Hippocampal formation (tissue), 2 donors: Measurements from ENCODE around the gene GTPBP3.
A peak's percentile ranks its signal among the peaks of the same experiment; 100 is the strongest.

Experiments used
- DNase-seq, 2 donors: peaks; one replicate each; lab custom pipeline; 2025; lab: John Stamatoyannopoulos, UW

Gene GTPBP3

GRCh38 chr19:17309198-17309964, 28.0 kb upstream of the GTPBP3 start, which contains the start of gene DDA1:
Gene DDA1 (plus strand): TSS chr19:17309563. CDS start chr19:17309655, 92 bp downstream.
- DNase-seq: peak; percentile 98 to 99

- DNase-seq: no peak
Observed at GRCh38 chr19:17309965-17310461, 27.3 kb upstream of the GTPBP3 start.

- DNase-seq: no peak
Observed at GRCh38 chr19:17311455-17312188, 25.7 kb upstream of the GTPBP3 start.

- DNase-seq: no peak
Observed at GRCh38 chr19:17312189-17313113, 24.9 kb upstream of the GTPBP3 start.

DNA sequence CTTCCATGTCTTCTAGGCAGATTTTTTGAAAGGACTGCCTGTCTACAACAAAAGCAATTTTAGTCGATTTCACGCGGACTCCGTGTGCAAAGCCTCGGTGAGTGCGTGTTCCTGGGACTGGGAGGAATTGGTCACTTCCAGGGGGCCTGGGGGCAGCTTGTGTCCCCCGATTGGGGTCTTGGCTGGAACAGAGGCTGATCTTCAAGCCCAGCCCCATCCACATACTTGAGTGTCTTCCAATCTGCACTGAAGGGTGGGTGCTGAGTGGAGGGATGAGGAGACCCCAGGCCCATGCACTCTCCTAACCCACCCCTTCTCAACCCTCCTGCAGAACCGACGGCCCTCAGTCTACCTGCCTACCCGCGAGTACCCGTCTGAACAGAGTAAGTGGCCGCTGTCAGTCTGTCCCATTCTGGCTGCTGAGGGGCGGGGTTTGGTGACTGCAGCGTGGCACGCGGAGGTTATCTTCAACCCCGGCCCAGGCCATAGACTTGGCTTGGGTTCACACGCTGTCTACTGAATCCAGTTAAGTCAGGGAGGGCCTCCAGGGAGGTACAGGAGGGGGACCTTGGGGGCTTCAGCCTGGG, 23.3 kb upstream of the GTPBP3 start:
- DNase-seq: no peak

DNA sequence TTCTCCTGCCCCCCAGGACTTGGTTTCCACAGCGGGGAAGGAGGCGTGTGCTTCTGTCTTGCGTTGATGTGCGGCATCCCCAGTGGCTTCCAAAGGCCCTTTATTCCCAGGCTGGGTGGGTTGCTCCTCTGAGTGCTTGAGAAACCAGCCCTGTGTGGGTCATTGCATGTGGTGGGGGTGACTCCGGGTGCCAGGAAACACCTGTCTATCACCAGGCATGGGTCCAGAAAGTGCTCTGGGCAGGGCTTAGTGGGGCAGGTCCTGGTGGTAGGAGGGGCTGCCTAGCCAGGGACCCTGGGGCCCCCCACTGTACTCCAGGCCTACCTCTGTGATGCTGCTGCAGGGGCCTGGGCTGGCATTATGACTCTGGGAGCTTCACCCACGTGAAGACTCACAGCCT, 18.4 kb upstream of the GTPBP3 start:
- no peak for DNase-seq

- no peak for DNase-seq
Observed at GRCh38 chr19:17319473-17320238, 17.7 kb upstream of the GTPBP3 start.

DNA sequence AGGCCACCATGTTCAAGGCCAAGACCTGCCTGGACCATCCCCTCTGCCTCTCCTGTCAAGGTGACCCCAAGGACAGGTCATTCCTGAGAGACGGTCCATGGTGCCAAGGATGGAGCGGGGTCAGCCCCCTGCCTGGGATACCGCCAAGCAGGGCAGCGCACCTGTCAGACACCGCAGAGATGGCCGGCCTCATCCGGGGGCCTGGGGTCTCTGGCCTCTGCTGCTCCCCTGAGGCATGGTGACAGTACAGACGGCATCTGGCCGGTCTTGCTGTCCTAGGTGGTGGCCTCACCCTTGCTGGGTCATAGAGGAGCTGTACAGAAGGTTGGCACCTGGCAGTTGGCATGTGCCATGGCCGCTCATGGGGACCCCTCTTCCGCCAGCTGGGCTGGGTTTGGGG, 16.9 kb upstream of the GTPBP3 start:
- no peak for DNase-seq

- DNase-seq: no peak
Observed at GRCh38 chr19:17321655-17322489, 15.5 kb upstream of the GTPBP3 start.

- no peak for DNase-seq
Observed at GRCh38 chr19:17322854-17323253, 14.5 kb upstream of the GTPBP3 start.

DNA sequence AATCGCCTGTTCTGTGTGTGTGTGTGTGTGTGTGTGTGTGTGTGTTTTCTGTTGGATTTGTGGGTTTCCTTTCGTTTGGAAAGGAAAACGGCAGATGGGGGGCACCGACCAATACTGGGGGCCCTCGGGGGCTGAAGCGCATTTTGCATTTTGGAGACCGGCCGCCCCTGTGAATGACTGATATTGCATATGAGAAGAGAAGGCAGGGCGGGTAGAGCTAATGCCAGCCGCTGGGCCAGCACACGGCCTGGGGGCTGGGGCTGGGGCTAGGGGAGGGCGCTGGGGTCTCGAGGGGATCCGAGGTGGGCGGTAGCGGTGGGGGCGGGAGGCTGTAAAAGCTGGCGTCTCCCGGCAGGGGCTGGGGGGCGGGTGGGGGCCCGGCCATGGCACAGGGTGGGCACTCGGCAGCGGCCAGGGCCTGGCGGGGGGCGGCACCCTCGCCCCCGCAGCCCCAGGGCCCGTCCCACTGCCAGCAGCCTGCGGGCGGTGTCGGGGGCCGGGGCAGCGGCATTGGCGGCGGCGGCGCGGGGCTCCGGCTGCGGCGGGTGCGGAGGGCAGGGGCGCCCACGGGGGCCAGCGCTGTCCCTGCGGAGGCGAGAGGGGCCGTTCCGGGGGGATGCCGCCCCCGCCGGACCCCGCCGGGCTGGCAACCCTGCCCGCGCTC, 13.9 kb upstream of the GTPBP3 start:
- DNase-seq: no peak

- no peak for DNase-seq
Observed at GRCh38 chr19:17323964-17324332, 13.4 kb upstream of the GTPBP3 start.

GRCh38 chr19:17324357-17325114, 12.8 kb upstream of the GTPBP3 start:
- no peak for DNase-seq

DNA sequence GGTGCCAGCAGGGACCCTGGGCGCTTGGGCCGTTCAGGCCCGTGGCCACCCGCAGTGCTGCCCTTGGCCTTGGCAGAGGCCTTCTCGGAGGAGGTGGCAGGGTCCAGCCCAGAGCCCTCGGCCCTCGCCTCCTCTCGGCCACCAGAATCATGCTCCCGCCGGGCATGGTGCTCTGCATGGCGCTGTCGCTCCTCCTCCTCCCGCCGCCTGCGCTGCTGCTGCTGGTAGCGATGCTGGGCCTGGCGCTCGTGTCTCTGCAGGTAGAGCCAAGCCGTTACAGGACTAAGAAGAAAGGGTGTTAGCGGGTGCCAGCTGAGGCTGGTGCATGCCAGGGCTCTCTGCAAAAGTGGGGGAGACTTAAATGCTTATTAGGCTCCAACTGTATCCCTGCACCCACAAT, 12.2 kb upstream of the GTPBP3 start:
- DNase-seq: no peak

GRCh38 chr19:17325881-17326594, 11.3 kb upstream of the GTPBP3 start:
- peak; percentile 43 to 53 for DNase-seq

DNA sequence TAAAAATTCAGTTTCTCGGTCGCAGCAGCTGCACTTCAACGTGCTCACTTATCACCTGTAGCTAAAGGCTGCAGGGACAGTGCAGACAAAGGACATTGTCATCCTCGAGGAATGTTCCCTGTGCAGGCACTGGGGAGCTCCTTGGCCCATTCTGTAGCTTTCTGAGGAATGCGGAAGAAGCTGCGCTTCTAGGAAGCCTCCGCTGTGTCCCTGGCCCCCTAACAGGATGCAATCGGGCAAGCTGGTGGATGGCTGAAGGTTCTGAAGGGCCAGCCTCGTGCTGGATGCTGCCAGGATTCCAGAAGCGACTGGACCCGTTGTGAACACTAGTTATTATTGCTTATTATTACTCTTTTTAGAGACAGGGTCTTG, 10.8 kb upstream of the GTPBP3 start:
- DNase-seq: no peak

GRCh38 chr19:17327068-17327653, 10.2 kb upstream of the GTPBP3 start:
- no peak for DNase-seq
